ENCODE data around the gene ETNK1. TPM values are rescaled to one million over a fixed set of nuclear protein-coding genes. Genes with fewer than 3 reads are reported as not detected.

ETNK1 gene
- polyA plus RNA-seq, 1 of the 3 experiments (the other 2 are of a cell fraction): 7.9 TPM

Small RNAs within 50 kb of the gene (small RNA-seq; reads per million reads assigned to genes)
- gene RPS27P22: 0 reads per million in 7 experiments

Other genes starting within 250 kb of the ETNK1 start
- 9.2 and 12.1 TPM in 2 replicates for gene C2CD5, start 80.6 kb upstream of the ETNK1 start, polyA plus RNA-seq (2012; rRNA removed)

All from SK-N-SH (cell line).